Vagina (tissue), 2 donors: Measurements from ENCODE around the gene CNIH1. TPM values are rescaled to one million over a fixed set of nuclear protein-coding genes. Genes with fewer than 3 reads are reported as not detected.
A peak's percentile ranks its signal among the peaks of the same experiment; 100 is the strongest.
"Not testable (repeated sequence)": the region's sequence is repeated elsewhere in the genome, so short reads cannot be mapped to it uniquely, and the experiment has no call there.

Experiments used
- DNase-seq, 2 donors: peaks; one replicate each; pipeline ENCODE4 v3.0.0-alpha.2; 2017; ENCODE audit errors: extremely low spot score in 2 of 2
- H3K27ac ChIP-seq: fragments of 200-600 bp; sonication (generic); one replicate; pipeline ENCODE4 v1.5.1; 2019
- H3K27me3 ChIP-seq: fragments of 200-600 bp; sonication (generic); one replicate; pipeline ENCODE4 v1.5.1; 2019
- H3K36me3 ChIP-seq, 2 donors: fragments of 200-600 bp; sonication (generic); one replicate each; pipeline ENCODE4 v1.5.1; 2017 to 2019
- H3K4me1 ChIP-seq: fragments of 200-600 bp; sonication (generic); one replicate; pipeline ENCODE4 v1.5.1; 2019
- H3K4me3 ChIP-seq, 2 donors: fragments of 200-600 bp; sonication (generic); 1 replicate in 1 of 2; 2 replicates in 1 of 2; pipeline ENCODE4 v1.5.1; 2016 to 2019
- H3K9me3 ChIP-seq: fragments of 200-600 bp; sonication (generic); one replicate; pipeline ENCODE4 v1.5.1; 2019
- POLR2A ChIP-seq, 2 donors: fragments of 450-650 bp; IDR thresholded peaks; one replicate each; pipeline ENCODE4 v1.6.1; 2017; ENCODE audit warnings: antibody characterized with exemption in 2 of 2, mild to moderate bottlenecking in 2 of 2, moderate library complexity in 2 of 2
- POLR2AphosphoS5 ChIP-seq, 2 donors: sonication (generic); formaldehyde crosslinking; IDR thresholded peaks; one replicate each; pipeline ENCODE4 v1.9.0; 2017; ENCODE audit warnings: antibody characterized with exemption in 2 of 2, mild to moderate bottlenecking in 2 of 2, low read depth in 1 of 2; ENCODE audit not compliant: insufficient read depth in 1 of 2
- intact Hi-C: fragments of 100-400 bp; cut with DNase I; formaldehyde crosslinking; loops from one replicate; pipeline ENCODE4 v1.15.1; 2023
- total RNA-seq: library from RNA; depleted of rRNA; stranded (reverse); fragments of >200 nt; gene quantifications from one replicate; pipeline ENCODE4 v1.2.3, GENCODE V29; 2016
- TF ChIP-seq, protein P1 (sequence below), 3 experiments: fragments of 450-650 bp in 2 of 3; fragments of 200-600 bp in 1 of 3; sonication (generic) in 1 of 3; IDR thresholded peaks; one replicate each; pipeline ENCODE4 v1.5.1; 2017 to 2019; ENCODE audit warnings: antibody characterized with exemption in 3 of 3, mild to moderate bottlenecking in 2 of 3, moderate library complexity in 2 of 3

CNIH1 gene
- total RNA-seq, 1 donor from 2014 or later = 124 TPM

DNA sequence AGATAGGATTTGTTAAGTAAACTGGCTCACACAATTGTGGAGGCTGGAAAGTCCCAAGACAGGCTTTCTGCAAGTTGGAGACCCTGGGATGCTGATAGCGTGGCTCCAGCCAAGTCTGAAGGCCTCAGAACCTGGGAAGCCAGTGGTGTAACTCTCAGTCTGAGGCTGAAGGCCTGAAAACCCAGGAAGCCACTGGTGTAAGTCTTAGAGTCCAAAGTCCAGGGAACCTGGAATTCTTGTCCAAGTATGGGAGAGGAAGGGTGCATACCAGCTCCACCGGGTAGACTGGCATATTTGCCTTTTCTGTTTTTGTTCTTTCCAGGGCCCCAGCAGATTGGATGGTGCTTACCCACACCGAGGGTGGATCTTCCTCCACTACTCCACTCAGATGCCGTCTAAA is 29.5 kb upstream of the CNIH1 start:
- no peaks in the 10 kb centered on the region for H3K4me1 ChIP-seq
- TF ChIP-seq POLR2AphosphoS5 (IDR thresholded peaks at IDR 0.05; ENCODE audit: insufficient read depth in 1 of 2, low read depth in 1 of 2) = no peak
- no peak for TF ChIP-seq POLR2A (IDR thresholded peaks at IDR 0.05)
- TF ChIP-seq, protein P1, sequence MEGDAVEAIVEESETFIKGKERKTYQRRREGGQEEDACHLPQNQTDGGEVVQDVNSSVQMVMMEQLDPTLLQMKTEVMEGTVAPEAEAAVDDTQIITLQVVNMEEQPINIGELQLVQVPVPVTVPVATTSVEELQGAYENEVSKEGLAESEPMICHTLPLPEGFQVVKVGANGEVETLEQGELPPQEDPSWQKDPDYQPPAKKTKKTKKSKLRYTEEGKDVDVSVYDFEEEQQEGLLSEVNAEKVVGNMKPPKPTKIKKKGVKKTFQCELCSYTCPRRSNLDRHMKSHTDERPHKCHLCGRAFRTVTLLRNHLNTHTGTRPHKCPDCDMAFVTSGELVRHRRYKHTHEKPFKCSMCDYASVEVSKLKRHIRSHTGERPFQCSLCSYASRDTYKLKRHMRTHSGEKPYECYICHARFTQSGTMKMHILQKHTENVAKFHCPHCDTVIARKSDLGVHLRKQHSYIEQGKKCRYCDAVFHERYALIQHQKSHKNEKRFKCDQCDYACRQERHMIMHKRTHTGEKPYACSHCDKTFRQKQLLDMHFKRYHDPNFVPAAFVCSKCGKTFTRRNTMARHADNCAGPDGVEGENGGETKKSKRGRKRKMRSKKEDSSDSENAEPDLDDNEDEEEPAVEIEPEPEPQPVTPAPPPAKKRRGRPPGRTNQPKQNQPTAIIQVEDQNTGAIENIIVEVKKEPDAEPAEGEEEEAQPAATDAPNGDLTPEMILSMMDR (IDR thresholded peaks at IDR 0.05) = no peak

DNA sequence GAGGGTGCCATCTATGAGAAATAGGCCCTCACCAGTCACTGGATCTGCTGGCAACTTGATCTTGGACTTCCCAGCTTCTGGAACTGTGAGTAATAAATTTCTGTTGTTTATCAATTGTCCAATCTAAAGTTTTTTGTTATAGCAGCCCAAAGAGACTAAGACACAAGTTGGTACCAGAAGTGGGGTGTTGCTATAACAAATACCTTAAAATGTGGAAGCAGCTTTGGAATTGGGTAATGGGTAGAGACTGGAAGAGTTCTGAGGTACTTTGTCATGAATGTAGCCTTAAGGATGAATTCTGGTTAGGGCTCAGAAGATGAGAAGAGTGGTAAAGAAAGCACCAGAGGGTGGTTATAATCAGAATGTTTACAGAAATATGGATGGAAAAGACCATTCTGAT is 26.1 kb upstream of the CNIH1 start:
- Histone ChIP-seq H3K36me3 (no peaks in the 10 kb centered on the region), H3K9me3 (no peaks in the 10 kb centered on the region), H3K4me3 (no peak overlapping the region), H3K4me1 (no peaks in the 10 kb centered on the region), H3K27me3 (no peaks in the 10 kb centered on the region), H3K27ac (no peak overlapping the region)
- intact Hi-C loops = no loop called here
- TF ChIP-seq, protein P1 (IDR thresholded peaks at IDR 0.05) = no peak
- TF ChIP-seq POLR2AphosphoS5 (IDR thresholded peaks at IDR 0.05; ENCODE audit: insufficient read depth in 1 of 2, low read depth in 1 of 2) (no peak), POLR2A (IDR thresholded peaks at IDR 0.05) (no peak)
- DNase-seq = no peak

More for the DNA sequence above, 29.5 kb upstream of the CNIH1 start:
- DNase-seq = no peak
- H3K36me3 ChIP-seq = no peaks in the 10 kb centered on the region
- no peak overlapping the region for H3K4me3 ChIP-seq
- H3K27ac ChIP-seq = no peak overlapping the region
- no peaks in the 10 kb centered on the region for H3K27me3 ChIP-seq
- intact Hi-C loops = no loop called here
- H3K9me3 ChIP-seq = no peaks in the 10 kb centered on the region

DNA sequence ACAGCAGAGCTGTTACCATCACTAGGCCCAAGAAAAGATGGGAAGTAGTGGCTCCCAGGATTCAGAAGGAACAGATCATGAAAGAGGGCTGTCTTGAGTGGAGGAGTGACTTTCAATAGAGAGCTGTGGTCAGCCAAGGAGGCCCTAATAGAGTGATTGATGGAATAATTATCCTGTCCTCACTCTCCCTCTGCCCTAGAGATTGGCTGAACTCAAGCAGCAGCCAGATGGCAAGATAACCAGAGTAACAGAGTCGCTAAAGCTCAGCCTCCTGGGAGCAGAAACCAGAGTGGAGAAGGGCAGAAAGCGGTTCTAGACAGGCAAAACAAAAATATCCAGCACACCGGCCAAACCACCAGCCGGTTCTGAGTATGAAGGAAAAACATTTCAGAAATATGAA is 24.5 kb upstream of the CNIH1 start:
- H3K27me3 ChIP-seq = no peaks in the 10 kb centered on the region
- no peak overlapping the region for H3K4me3 ChIP-seq
- TF ChIP-seq, protein P1 (IDR thresholded peaks at IDR 0.05) = no peak
- no peaks in the 10 kb centered on the region for H3K36me3 ChIP-seq
- no peaks in the 10 kb centered on the region for H3K9me3 ChIP-seq
- DNase-seq = peak in 1 of 2 donors; percentile 42
- intact Hi-C loops = no loop called here
- no peak overlapping the region for H3K27ac ChIP-seq
- H3K4me1 ChIP-seq = no peaks in the 10 kb centered on the region

DNA sequence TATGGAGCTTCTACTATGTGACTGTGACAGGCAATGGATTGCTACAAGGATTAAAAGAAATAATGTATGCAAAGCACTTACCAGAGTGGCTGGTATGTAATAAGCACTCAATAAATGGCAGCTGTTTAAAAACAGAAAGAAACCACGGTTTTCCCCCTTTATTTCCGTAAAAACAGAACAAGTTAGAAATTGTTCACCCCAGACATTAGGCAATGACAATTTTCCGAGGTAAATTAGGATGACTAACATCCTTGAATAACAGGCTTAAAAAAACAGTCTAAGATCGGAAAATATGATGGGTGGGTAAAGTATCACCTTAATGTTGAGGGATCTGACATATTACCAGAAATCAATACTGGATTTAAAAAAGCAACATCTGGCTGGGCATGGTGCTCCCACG is 20.9 kb upstream of the CNIH1 start:
- Histone ChIP-seq H3K4me3 (no peak overlapping the region), H3K4me1 (no peaks in the 10 kb centered on the region), H3K36me3 (no peaks in the 10 kb centered on the region), H3K27ac (no peak overlapping the region), H3K27me3 (no peaks in the 10 kb centered on the region), H3K9me3 (no peaks in the 10 kb centered on the region)
- DNase-seq = no peak
- TF ChIP-seq POLR2A (IDR thresholded peaks at IDR 0.05) = no peak
- intact Hi-C loops = no loop called here

DNA sequence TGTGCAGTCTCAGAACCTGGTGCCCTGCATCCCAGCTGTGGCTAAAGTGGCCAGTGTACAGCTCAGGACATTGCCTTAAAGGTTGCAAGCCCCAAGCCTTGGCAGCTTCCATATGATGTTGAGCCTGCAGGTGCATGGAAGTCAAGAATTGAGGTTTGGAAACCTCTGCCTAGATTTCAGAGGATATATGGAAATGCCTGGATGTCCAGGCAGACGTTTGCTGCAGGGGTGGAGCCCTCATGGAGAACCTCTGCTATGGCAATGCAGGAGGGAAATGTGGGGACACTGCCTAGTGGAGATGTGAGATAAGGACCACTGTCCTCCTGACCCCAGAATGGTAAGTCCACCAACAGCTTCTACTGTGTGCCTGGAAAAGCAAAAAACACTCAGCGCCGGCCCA is 17.9 kb upstream of the CNIH1 start:
- TF ChIP-seq, protein P1 (IDR thresholded peaks at IDR 0.05) = no peak
- TF ChIP-seq POLR2AphosphoS5 (IDR thresholded peaks at IDR 0.05; ENCODE audit: insufficient read depth in 1 of 2, low read depth in 1 of 2) (no peak), POLR2A (IDR thresholded peaks at IDR 0.05) (no peak)
- no peak for DNase-seq
- H3K27me3 ChIP-seq = no peaks in the 10 kb centered on the region

DNA sequence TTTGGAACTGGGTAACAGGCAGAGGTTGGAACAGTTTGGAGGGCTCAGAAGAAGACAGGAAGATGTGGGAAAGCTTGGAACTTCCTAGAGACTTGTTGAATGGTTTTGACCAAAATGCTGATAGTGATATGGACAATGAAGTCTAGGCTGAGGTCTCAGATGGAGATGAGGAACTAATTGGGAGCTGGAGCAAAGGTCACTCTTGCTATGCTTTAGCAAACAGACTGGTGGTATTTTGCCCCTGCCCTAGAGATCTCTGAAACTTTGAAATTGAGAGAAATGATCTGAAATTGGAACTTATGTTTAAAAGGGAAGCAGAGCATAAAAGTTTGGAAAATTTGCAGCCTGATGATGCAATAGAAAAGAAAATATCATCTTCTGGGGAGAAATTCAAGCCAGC is 17.4 kb upstream of the CNIH1 start:
- H3K4me1 ChIP-seq, H3K36me3 ChIP-seq, H3K27me3 ChIP-seq, H3K4me3 ChIP-seq, intact Hi-C loops, H3K9me3 ChIP-seq, DNase-seq, H3K27ac ChIP-seq: not testable (repeated sequence)

More for the DNA sequence above, 17.9 kb upstream of the CNIH1 start:
- intact Hi-C loops = no loop called here
- no peak overlapping the region for H3K4me3 ChIP-seq
- no peaks in the 10 kb centered on the region for H3K4me1 ChIP-seq
- H3K27ac ChIP-seq = no peak overlapping the region
- H3K9me3 ChIP-seq = no peaks in the 10 kb centered on the region
- H3K36me3 ChIP-seq = no peaks in the 10 kb centered on the region
